HepG2 (cell line): ENCODE data around the gene AP3B1. TPM values are rescaled to one million over a fixed set of nuclear protein-coding genes. Genes with fewer than 3 reads are reported as not detected.

Source experiments
- ATF5 ChIP-seq: sonication (generic); formaldehyde crosslinking; IDR thresholded peaks from 2 replicates; pipeline ENCODE4 v1.4.0; 2020; ENCODE audit warnings: mild to moderate bottlenecking, low read depth, missing genetic modification reagents
- BRD4 ChIP-seq: sonication (generic); formaldehyde crosslinking; IDR thresholded peaks from 2 replicates; pipeline ENCODE4 v1.4.0; 2020; ENCODE audit warnings: missing genetic modification reagents
- GPN1 ChIP-seq: sonication (generic); formaldehyde crosslinking; IDR thresholded peaks from 2 replicates; pipeline ENCODE4 v1.5.1; 2020; ENCODE audit warnings: missing genetic modification reagents, borderline replicate concordance
- HMGXB3 ChIP-seq: sonication (generic); formaldehyde crosslinking; IDR thresholded peaks from 2 replicates; pipeline ENCODE4 v1.4.0; 2020; ENCODE audit warnings: missing genetic modification reagents, borderline replicate concordance
- KAT8 ChIP-seq: IDR thresholded peaks from 2 replicates; pipeline ENCODE4 v1.6.1; 2016; ENCODE audit warnings: missing genetic modification reagents, missing compliant biosample characterization
- KDM5A ChIP-seq: fragments of 200-600 bp; sonication (generic); IDR thresholded peaks from 2 replicates; pipeline ENCODE4 v1.7.0; 2018; ENCODE audit warnings: antibody characterized with exemption, mild to moderate bottlenecking, low read length, borderline replicate concordance
- LCORL ChIP-seq, 2 experiments: fragments of 450-650 bp in 1 of 2; sonication (generic) in 1 of 2; formaldehyde crosslinking in 1 of 2; IDR thresholded peaks; 2 replicates each; pipeline versions ENCODE4 v1.5.0 to v1.6.1; 2017 to 2020; ENCODE audit warnings: antibody characterized with exemption in 1 of 2, missing genetic modification reagents in 1 of 2
- NR3C1 ChIP-seq: sonication (generic); formaldehyde crosslinking; IDR thresholded peaks from 2 replicates; pipeline ENCODE4 v1.4.0; 2020; ENCODE audit warnings: missing genetic modification reagents
- RFX1 ChIP-seq: fragments of 450-650 bp; IDR thresholded peaks from 2 replicates; pipeline ENCODE4 v1.6.1; 2017
- ZBTB26 ChIP-seq: IDR thresholded peaks from 2 replicates; pipeline ENCODE4 v1.6.1; 2016; ENCODE audit warnings: missing compliant biosample characterization, missing genetic modification reagents, borderline replicate concordance
- ZBTB8A ChIP-seq: sonication (generic); formaldehyde crosslinking; IDR thresholded peaks from 2 replicates; pipeline ENCODE4 v1.4.0; 2020; ENCODE audit warnings: mild to moderate bottlenecking, low read depth, missing genetic modification reagents, borderline replicate concordance
- ZNF567 ChIP-seq: sonication (generic); formaldehyde crosslinking; IDR thresholded peaks from 2 replicates; pipeline ENCODE4 v1.8.1; 2023; ENCODE audit warnings: mild to moderate bottlenecking, missing genetic modification reagents, borderline replicate concordance
- ZNF605 ChIP-seq: sonication (generic); formaldehyde crosslinking; IDR thresholded peaks from 2 replicates; pipeline ENCODE4 v1.8.0; 2022; ENCODE audit warnings: mild to moderate bottlenecking, missing genetic modification reagents
- ZNF619 ChIP-seq: sonication (generic); formaldehyde crosslinking; IDR thresholded peaks from 2 replicates; pipeline ENCODE4 v1.4.0; 2020; ENCODE audit warnings: mild to moderate bottlenecking, missing genetic modification reagents
- ZNF639 ChIP-seq: conservative IDR thresholded peaks from 2 replicates; pipeline ENCODE4 v1.6.1; 2018; ENCODE audit warnings: missing genetic modification reagents
- ZNF687 ChIP-seq: sonication (generic); formaldehyde crosslinking; IDR thresholded peaks from 2 replicates; pipeline ENCODE4 v1.5.1; 2020; ENCODE audit warnings: mild to moderate bottlenecking, missing genetic modification reagents, moderate library complexity
- polyA plus RNA-seq, 8 experiments: library from polyadenylated mRNA; depleted of rRNA in 3 of 8; stranded (reverse) in 7 of 8; unstranded in 1 of 8; fragments of >200 nt; fragmentation: Illumina TruSeq in 4 of 8; extraction: Trizol in 4 of 8; gene quantifications; 2 replicates each; pipeline versions ENCODE4 v1.2.1 to v1.2.3, GENCODE V29; 2011 to 2016; ENCODE audit warnings: low read depth in 4 of 8, missing spikeins in 1 of 8, mixed read lengths in 1 of 8; ENCODE audit not compliant: insufficient read depth in 1 of 8
- total RNA-seq, 5 experiments: library from RNA; depleted of rRNA; stranded (reverse); fragments of >200 nt; fragmentation: Illumina TruSeq; extraction: Trizol; gene quantifications; 2 replicates each; pipeline ENCODE4 v1.2.3, GENCODE V29; 2016; ENCODE audit warnings: low read depth in 1 of 5

AP3B1 gene
- total and polyA plus RNA-seq, 2 of the 13 experiments (the other 11 are each of a cell fraction or from before 2014, with no cell fraction given) = 37.7 to 51.2 TPM

- no peak for TF ChIP-seq ZNF639
- TF ChIP-seq KDM5A = 0 out of 2 replicates have a peak, but pooled peaks have one; percentile 38
- TF ChIP-seq LCORL (IDR thresholded peaks at IDR 0.05) = no peak
- TF ChIP-seq LCORL (CRISPR knock-in tag; IDR thresholded peaks at IDR 0.05) = no peak; the same call in none of the 2 replicates
- TF ChIP-seq ZNF619 (CRISPR knock-in tag) = no peak
- no peak for TF ChIP-seq ZNF687 (CRISPR knock-in tag)
- no peak for TF ChIP-seq ZBTB26 (CRISPR knock-in tag)
- TF ChIP-seq BRD4 (CRISPR knock-in tag) = no peak
- no peak for TF ChIP-seq HMGXB3
- no peak for TF ChIP-seq GPN1 (CRISPR knock-in tag)
- no peak for TF ChIP-seq KAT8 (CRISPR knock-in tag)
- TF ChIP-seq ATF5 (CRISPR knock-in tag) = no peak
- TF ChIP-seq NR3C1 (CRISPR knock-in tag) = no peak
- 0 out of 2 replicates have a peak, but pooled peaks have one; percentile 39 for TF ChIP-seq ZNF605
- TF ChIP-seq ZBTB8A (CRISPR knock-in tag) = no peak
- TF ChIP-seq RFX1 = no peak
- TF ChIP-seq ZNF567 (CRISPR knock-in tag) = no peak
Observed at GRCh38 chr5:78295035-78295961, 800 bp upstream of the AP3B1 start (continued).
